ENCODE data around the gene RBM10.

RBM10 gene

GRCh38 chrX:47156611-47157520 is 11.8 kb downstream of the RBM10 start:
- Histone ChIP-seq H3K9ac (ENCODE audit: low read depth, low read length) (no peak overlapping the region), H3K4me2 (ENCODE audit: low read length) (no peak overlapping the region), H3K36me3 (ENCODE audit: insufficient read depth, low read length) (peaks cover 6% of the 10 kb centered on the region), H3K9me3 (replicated peaks; ENCODE audit: low read length) (no peaks in the 10 kb centered on the region), H3K27me3 (ENCODE audit: control insufficient read depth, insufficient read depth, low read length) (no peaks in the 10 kb centered on the region), H3K4me1 (ENCODE audit: control insufficient read depth, insufficient read depth, low read length) (no peaks in the 10 kb centered on the region), H3K4me3 (ENCODE audit: low read length) (no peak overlapping the region)

DNA sequence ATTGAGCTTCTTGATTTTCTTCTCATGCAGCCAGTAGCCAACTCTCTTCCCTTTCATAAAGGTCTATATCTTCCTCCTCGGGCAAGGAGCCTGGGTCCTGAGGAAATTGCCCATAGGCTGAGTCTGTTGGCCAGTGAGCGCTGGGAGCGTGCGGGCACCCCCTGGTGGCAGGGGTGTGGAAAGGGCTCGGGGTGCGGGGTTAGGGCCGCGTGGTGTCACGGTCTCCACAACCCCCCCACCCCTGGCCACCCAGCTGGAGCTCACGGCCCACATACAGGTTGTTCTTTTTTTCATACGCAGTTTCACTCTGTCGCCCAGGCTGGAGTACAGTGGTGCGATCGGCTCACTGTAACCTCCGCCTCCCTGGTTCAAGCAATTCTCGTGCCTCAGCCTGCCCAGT is 13.1 kb downstream of the RBM10 start:
- Histone ChIP-seq H3K9ac (ENCODE audit: low read depth, low read length) (no peak overlapping the region), H3K4me1 (ENCODE audit: control insufficient read depth, insufficient read depth, low read length) (no peaks in the 10 kb centered on the region), H3K36me3 (ENCODE audit: insufficient read depth, low read length) (peaks cover 6% of the 10 kb centered on the region), H3K27me3 (ENCODE audit: control insufficient read depth, insufficient read depth, low read length) (no peaks in the 10 kb centered on the region), H3K4me3 (ENCODE audit: low read length) (no peak overlapping the region), H3K9me3 (replicated peaks; ENCODE audit: low read length) (no peaks in the 10 kb centered on the region), H3K4me2 (ENCODE audit: low read length) (no peak overlapping the region)

DNA sequence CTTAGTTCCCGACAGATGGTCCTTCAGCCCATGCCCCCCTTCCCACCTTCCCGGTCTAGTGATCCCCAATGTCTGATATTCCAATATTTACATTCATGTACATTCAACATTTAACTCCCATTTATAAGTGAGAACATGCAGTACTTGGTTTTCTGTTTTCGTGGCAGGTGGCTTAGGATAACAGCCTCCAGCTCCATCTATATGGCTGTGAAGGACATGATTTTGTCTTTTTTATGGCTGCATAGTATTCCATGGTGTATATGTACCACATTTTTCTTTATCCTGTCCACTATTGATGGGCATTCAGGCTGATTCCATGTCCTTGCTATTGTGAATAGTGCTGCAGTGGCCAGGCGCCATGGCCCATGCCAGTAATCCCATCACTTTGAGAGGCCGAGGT is 13.8 kb downstream of the RBM10 start:
- Histone ChIP-seq H3K4me1 (ENCODE audit: control insufficient read depth, insufficient read depth, low read length) (no peaks in the 10 kb centered on the region), H3K9ac (ENCODE audit: low read depth, low read length) (no peak overlapping the region), H3K36me3 (ENCODE audit: insufficient read depth, low read length) (peaks cover 6% of the 10 kb centered on the region), H3K4me3 (ENCODE audit: low read length) (no peak overlapping the region), H3K4me2 (ENCODE audit: low read length) (no peak overlapping the region), H3K9me3 (replicated peaks; ENCODE audit: low read length) (no peaks in the 10 kb centered on the region), H3K27me3 (ENCODE audit: control insufficient read depth, insufficient read depth, low read length) (no peaks in the 10 kb centered on the region)

- Histone ChIP-seq H3K36me3 (ENCODE audit: insufficient read depth, low read length) (peaks cover 6% of the 10 kb centered on the region), H3K9ac (ENCODE audit: low read depth, low read length) (no peak overlapping the region), H3K4me3 (ENCODE audit: low read length) (no peak overlapping the region), H3K4me2 (ENCODE audit: low read length) (no peak overlapping the region), H3K9me3 (replicated peaks; ENCODE audit: low read length) (no peaks in the 10 kb centered on the region), H3K27me3 (ENCODE audit: control insufficient read depth, insufficient read depth, low read length) (peaks cover 4% of the 10 kb centered on the region), H3K4me1 (ENCODE audit: control insufficient read depth, insufficient read depth, low read length) (no peaks in the 10 kb centered on the region)
Measured at GRCh38 chrX:47160781-47161180, 15.8 kb downstream of the RBM10 start.

GRCh38 chrX:47162927-47163583 is 18.0 kb downstream of the RBM10 start:
- Histone ChIP-seq H3K4me2 (ENCODE audit: low read length) (no peak overlapping the region), H3K9ac (ENCODE audit: low read depth, low read length) (no peak overlapping the region), H3K9me3 (replicated peaks; ENCODE audit: low read length) (no peaks in the 10 kb centered on the region), H3K27me3 (ENCODE audit: control insufficient read depth, insufficient read depth, low read length) (peaks cover 4% of the 10 kb centered on the region), H3K4me1 (ENCODE audit: control insufficient read depth, insufficient read depth, low read length) (no peaks in the 10 kb centered on the region), H3K36me3 (ENCODE audit: insufficient read depth, low read length) (no peaks in the 10 kb centered on the region), H3K4me3 (ENCODE audit: low read length) (no peak overlapping the region)

DNA sequence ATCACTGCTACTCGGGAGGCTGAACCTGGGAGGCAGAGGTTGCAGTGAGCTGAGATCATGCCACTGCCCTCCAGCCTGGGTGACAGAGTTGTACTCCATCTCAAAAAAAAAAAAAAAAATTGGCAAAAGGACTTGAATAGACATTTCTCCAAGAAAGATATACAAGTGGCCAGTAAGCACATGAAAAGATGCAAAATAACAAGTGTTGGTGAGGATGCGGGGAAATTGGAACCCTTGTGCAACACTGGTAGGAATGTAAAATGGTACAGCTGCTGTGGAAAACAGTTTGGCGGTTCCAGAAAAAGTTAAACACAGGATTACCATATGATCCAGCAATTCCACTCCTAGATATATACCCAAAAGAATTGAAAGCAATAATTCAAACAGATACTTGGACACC is 19.4 kb downstream of the RBM10 start:
- Histone ChIP-seq H3K4me3 (ENCODE audit: low read length) (no peak overlapping the region), H3K27me3 (ENCODE audit: control insufficient read depth, insufficient read depth, low read length) (peaks cover 4% of the 10 kb centered on the region), H3K9ac (ENCODE audit: low read depth, low read length) (no peak overlapping the region), H3K36me3 (ENCODE audit: insufficient read depth, low read length) (peaks cover 5% of the 10 kb centered on the region), H3K4me1 (ENCODE audit: control insufficient read depth, insufficient read depth, low read length) (no peaks in the 10 kb centered on the region), H3K4me2 (ENCODE audit: low read length) (no peak overlapping the region), H3K9me3 (replicated peaks; ENCODE audit: low read length) (no peaks in the 10 kb centered on the region)

DNA sequence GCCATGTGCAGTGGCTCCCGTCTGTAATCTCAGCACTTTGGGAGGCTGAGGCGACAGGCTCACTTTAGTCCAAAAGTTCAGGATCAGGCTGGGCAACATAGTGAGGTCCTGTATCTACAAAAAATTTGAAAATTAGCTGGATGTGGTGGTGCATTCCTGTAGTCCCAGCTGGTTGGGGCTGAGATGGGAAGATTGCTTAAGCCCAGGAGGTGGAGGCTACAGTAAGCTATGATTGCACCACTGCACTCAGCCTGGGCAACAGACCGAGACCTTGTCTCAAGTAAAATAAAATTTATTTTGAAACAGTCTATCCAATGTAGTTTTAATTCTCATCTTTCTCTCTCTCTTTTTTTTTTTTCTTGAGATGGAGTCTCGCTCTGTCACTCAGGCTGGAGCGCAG is 21.1 kb downstream of the RBM10 start:
- Histone ChIP-seq H3K4me1 (ENCODE audit: control insufficient read depth, insufficient read depth, low read length) (no peaks in the 10 kb centered on the region), H3K4me2 (ENCODE audit: low read length) (no peak overlapping the region), H3K4me3 (ENCODE audit: low read length) (no peak overlapping the region), H3K9me3 (replicated peaks; ENCODE audit: low read length) (no peaks in the 10 kb centered on the region), H3K36me3 (ENCODE audit: insufficient read depth, low read length) (peaks cover 8% of the 10 kb centered on the region), H3K9ac (ENCODE audit: low read depth, low read length) (no peak overlapping the region), H3K27me3 (ENCODE audit: control insufficient read depth, insufficient read depth, low read length) (peaks cover 4% of the 10 kb centered on the region)

GRCh38 chrX:47168495-47169073 is 23.6 kb downstream of the RBM10 start:
- Histone ChIP-seq H3K4me2 (ENCODE audit: low read length) (no peak overlapping the region), H3K27me3 (ENCODE audit: control insufficient read depth, insufficient read depth, low read length) (peaks cover 10% of the 10 kb centered on the region), H3K4me3 (ENCODE audit: low read length) (no peak overlapping the region), H3K9me3 (replicated peaks; ENCODE audit: low read length) (no peaks in the 10 kb centered on the region), H3K9ac (ENCODE audit: low read depth, low read length) (no peak overlapping the region), H3K4me1 (ENCODE audit: control insufficient read depth, insufficient read depth, low read length) (no peaks in the 10 kb centered on the region), H3K36me3 (ENCODE audit: insufficient read depth, low read length) (peaks cover 21% of the 10 kb centered on the region)

GRCh38 chrX:47169273-47169672 is 24.3 kb downstream of the RBM10 start:
- H3K4me3 ChIP-seq (ENCODE audit: low read length) = no peak overlapping the region
- H3K27me3 ChIP-seq (ENCODE audit: control insufficient read depth, insufficient read depth, low read length) = peaks cover 10% of the 10 kb centered on the region
- no peaks in the 10 kb centered on the region for H3K4me1 ChIP-seq (ENCODE audit: control insufficient read depth, insufficient read depth, low read length)
- H3K9ac ChIP-seq (ENCODE audit: low read depth, low read length) = no peak overlapping the region
- peaks cover 21% of the 10 kb centered on the region for H3K36me3 ChIP-seq (ENCODE audit: insufficient read depth, low read length)
- H3K4me2 ChIP-seq (ENCODE audit: low read length) = no peak overlapping the region
- H3K9me3 ChIP-seq (replicated peaks; ENCODE audit: low read length) = no peaks in the 10 kb centered on the region

- H3K4me2 ChIP-seq (ENCODE audit: low read length) = no peak overlapping the region
- no peak overlapping the region for H3K4me3 ChIP-seq (ENCODE audit: low read length)
- H3K9ac ChIP-seq (ENCODE audit: low read depth, low read length) = no peak overlapping the region
- peaks cover 6% of the 10 kb centered on the region for H3K27me3 ChIP-seq (ENCODE audit: control insufficient read depth, insufficient read depth, low read length)
- no peaks in the 10 kb centered on the region for H3K9me3 ChIP-seq (replicated peaks; ENCODE audit: low read length)
- H3K4me1 ChIP-seq (ENCODE audit: control insufficient read depth, insufficient read depth, low read length) = no peaks in the 10 kb centered on the region
- H3K36me3 ChIP-seq (ENCODE audit: insufficient read depth, low read length) = peaks cover 21% of the 10 kb centered on the region
Measured at GRCh38 chrX:47169726-47170515, 24.9 kb downstream of the RBM10 start.
